SU-DHL-6 (cell line): ENCODE data around the gene C17orf113.

Experiments
- H2AFZ ChIP-seq: fragments of 200-600 bp; sonication (generic); 2 replicates; pipeline ENCODE4 v1.6.1; 2014; ENCODE audit warnings: low read depth, mild to moderate bottlenecking, moderate library complexity, mixed read lengths, antibody characterized with exemption, low read length; ENCODE audit not compliant: severe bottlenecking
- H3F3A ChIP-seq: fragments of 200-600 bp; shearing (Covaris generic); 2 replicates; pipeline ENCODE4 v1.6.0; 2016; ENCODE audit warnings: antibody characterized with exemption, mild to moderate bottlenecking; ENCODE audit not compliant: insufficient read depth
- H3K27ac ChIP-seq: fragments of 200-600 bp; sonication (generic); 2 replicates; pipeline ENCODE4 v1.5.1; 2016; ENCODE audit warnings: low read depth, mild to moderate bottlenecking, low read length, moderate library complexity, mixed read lengths
- H3K27me3 ChIP-seq: fragments of 200-600 bp; sonication (generic), shearing (Covaris generic); 2 replicates; pipeline ENCODE4 v1.6.0; 2014; ENCODE audit warnings: mild to moderate bottlenecking, low read length
- H3K36me3 ChIP-seq: fragments of 200-600 bp; sonication (generic); 2 replicates; pipeline ENCODE4 v1.6.1; 2014; ENCODE audit warnings: mild to moderate bottlenecking, low read length, mixed read lengths
- H3K4me2 ChIP-seq: fragments of 300-600, 200-600 bp; shearing (Covaris generic), sonication (generic); 2 replicates; pipeline ENCODE4 v1.6.0; 2014; ENCODE audit warnings: low read length, low read depth, mild to moderate bottlenecking; ENCODE audit not compliant: poor library complexity, severe bottlenecking
- H3K4me3 ChIP-seq: fragments of 200-600 bp; sonication (generic); 2 replicates; pipeline ENCODE4 v1.5.1; 2014; ENCODE audit warnings: antibody characterized with exemption, low read length, mild to moderate bottlenecking, mixed read lengths; ENCODE audit not compliant: insufficient read depth, poor library complexity, severe bottlenecking
- H3K79me2 ChIP-seq: fragments of 200-600 bp; sonication (generic); 2 replicates; pipeline ENCODE4 v1.6.1; 2014; ENCODE audit warnings: mild to moderate bottlenecking, low read length, moderate library complexity; ENCODE audit not compliant: insufficient read depth
- H3K9ac ChIP-seq: fragments of 200-600 bp; sonication (generic); 2 replicates; pipeline ENCODE4 v1.7.0; 2014; ENCODE audit warnings: mild to moderate bottlenecking, low read length
- H3K9me2 ChIP-seq: fragments of 200-600 bp; sonication (generic); replicated peaks from 2 replicates; pipeline ENCODE4 v1.6.1; 2014; ENCODE audit warnings: low read length; ENCODE audit not compliant: insufficient read depth
- H3K9me3 ChIP-seq: fragments of 200-600 bp; sonication (generic); 2 replicates; pipeline ENCODE4 v1.6.1; 2014; ENCODE audit warnings: low read length, mixed read lengths; ENCODE audit not compliant: insufficient read depth
- H4K20me1 ChIP-seq: fragments of 200-600 bp; sonication (generic); 2 replicates; pipeline ENCODE4 v1.6.1; 2014; ENCODE audit warnings: low read depth, mild to moderate bottlenecking, antibody characterized with exemption, low read length, moderate library complexity, mixed read lengths
- CTCF ChIP-seq: fragments of 200-600 bp; sonication (generic); IDR thresholded peaks from one replicate; pipeline ENCODE4 v1.5.1; 2017; ENCODE audit warnings: antibody characterized with exemption, mild to moderate bottlenecking, low read length, moderate library complexity; ENCODE audit not compliant: insufficient read depth, poor library complexity, severe bottlenecking
- EZH2phosphoT487 ChIP-seq: fragments of 200-600 bp; sonication (generic), shearing (Covaris generic); conservative IDR thresholded peaks from 2 replicates; pipeline ENCODE4 v1.6.1; 2018; ENCODE audit warnings: mild to moderate bottlenecking, antibody characterized with exemption, low read length, moderate library complexity, mixed read lengths

Gene C17orf113

GRCh38 chr17:42075789-42076188 lies 25.4 kb upstream of the C17orf113 start:
- no peaks in the 10 kb centered on the region for H3K9me2 ChIP-seq
- H3K27ac ChIP-seq = no peak overlapping the region
- H3K79me2 ChIP-seq = no peaks in the 10 kb centered on the region
- H3K4me3 ChIP-seq = no peak overlapping the region
- H2AFZ ChIP-seq = no peak overlapping the region
- H4K20me1 ChIP-seq = no peaks in the 10 kb centered on the region
- H3K9me3 ChIP-seq = no peaks in the 10 kb centered on the region
- H3F3A ChIP-seq = no peaks in the 10 kb centered on the region
- no peaks in the 10 kb centered on the region for H3K27me3 ChIP-seq
- no peak overlapping the region for H3K4me2 ChIP-seq
- TF ChIP-seq CTCF (no peak), EZH2phosphoT487 (no peak)
- H3K9ac ChIP-seq = no peak overlapping the region
- no peaks in the 10 kb centered on the region for H3K36me3 ChIP-seq

DNA sequence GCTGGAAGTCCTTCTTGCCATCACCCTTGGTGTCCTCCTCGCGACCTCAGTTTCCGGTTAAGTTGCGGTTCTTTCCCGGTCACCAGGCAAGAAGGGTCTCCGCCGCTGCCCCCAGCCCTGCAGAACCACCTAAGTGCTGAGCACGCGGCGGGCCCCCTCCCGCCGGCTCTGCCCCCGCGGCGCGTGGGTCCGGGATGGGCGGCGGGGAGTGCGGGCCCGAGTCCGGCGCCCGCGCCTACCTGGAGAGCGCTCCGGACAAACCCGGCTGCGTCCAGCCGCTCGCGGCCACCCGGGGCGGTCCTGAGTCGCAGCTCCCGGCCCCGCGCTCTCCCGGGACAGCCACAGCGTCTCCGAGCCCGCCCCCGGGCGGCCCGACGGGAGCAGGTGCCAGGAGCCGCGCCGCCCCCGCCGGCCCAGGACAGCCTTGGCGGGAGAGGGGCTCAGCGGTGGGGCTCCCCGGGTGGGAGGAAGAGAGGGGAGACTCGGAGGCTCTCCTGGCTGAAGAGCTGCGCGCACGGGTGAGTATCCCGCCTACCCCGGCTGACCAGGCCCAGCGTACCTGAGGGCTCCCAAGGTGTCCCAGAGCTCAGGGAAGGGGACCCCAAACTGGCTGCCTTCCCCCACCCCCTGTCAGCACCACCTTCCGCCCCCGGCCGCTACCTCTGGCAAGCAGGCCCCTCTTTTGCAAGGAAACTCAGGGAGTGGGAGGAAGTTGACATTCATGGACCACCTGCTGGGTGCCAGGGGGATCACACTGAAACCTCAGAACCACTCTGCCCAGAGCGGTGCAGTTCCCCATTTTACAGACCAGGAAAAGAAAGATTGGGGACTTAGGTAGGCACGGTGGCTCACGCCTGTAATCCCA lies 22.2 kb upstream of the C17orf113 start:
- no peaks in the 10 kb centered on the region for H3K36me3 ChIP-seq
- no peak overlapping the region for H3K4me2 ChIP-seq
- H3K27ac ChIP-seq = no peak overlapping the region
- H4K20me1 ChIP-seq = no peaks in the 10 kb centered on the region
- H3K4me3 ChIP-seq = no peak overlapping the region
- H2AFZ ChIP-seq = no peak overlapping the region
- H3K79me2 ChIP-seq = no peaks in the 10 kb centered on the region
- TF ChIP-seq CTCF (no peak), EZH2phosphoT487 (no peak)
- H3F3A ChIP-seq = no peaks in the 10 kb centered on the region
- H3K9ac ChIP-seq = no peak overlapping the region
- H3K9me2 ChIP-seq = no peaks in the 10 kb centered on the region
- H3K27me3 ChIP-seq = no peaks in the 10 kb centered on the region
- no peaks in the 10 kb centered on the region for H3K9me3 ChIP-seq

DNA sequence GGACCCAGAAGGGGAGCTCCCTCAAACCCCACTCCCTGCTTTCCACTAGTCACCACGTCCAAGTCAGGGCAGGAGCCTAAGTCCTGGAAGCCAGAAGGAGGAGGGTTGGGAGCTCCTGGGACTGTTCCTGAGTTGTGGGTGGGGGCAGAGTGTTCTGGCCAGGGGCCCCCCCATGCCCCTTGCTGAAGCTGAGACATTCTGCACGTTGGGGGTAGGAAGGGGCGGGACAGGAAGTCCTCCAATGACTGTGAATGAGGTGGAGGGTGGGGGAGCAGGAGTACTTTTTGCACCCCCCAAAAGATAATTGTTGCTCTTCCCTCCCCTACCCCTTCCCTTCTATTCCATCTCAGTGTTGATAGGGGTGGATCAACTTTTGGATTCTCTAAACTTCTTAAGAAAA lies 21.4 kb upstream of the C17orf113 start:
- Histone ChIP-seq H4K20me1 (no peaks in the 10 kb centered on the region), H3K27me3 (no peaks in the 10 kb centered on the region), H3K9me2 (no peaks in the 10 kb centered on the region), H2AFZ (no peak overlapping the region), H3K27ac (no peak overlapping the region), H3K9ac (no peak overlapping the region), H3K36me3 (no peaks in the 10 kb centered on the region), H3K4me3 (no peak overlapping the region), H3F3A (no peaks in the 10 kb centered on the region), H3K79me2 (no peaks in the 10 kb centered on the region), H3K4me2 (no peak overlapping the region), H3K9me3 (no peaks in the 10 kb centered on the region)
- TF ChIP-seq EZH2phosphoT487 (no peak), CTCF (no peak)
